Stimulated activated CD4-positive, alpha-beta T cell treated with anti-CD3 and anti-CD28 coated beads, TNF-alpha, amount 100 ng/mL, for 4 hours (primary cell): Measurements from ENCODE around the gene ORMDL3.
"Not testable (repeated sequence)": the region's sequence is repeated elsewhere in the genome, so short reads cannot be mapped to it uniquely, and the experiment has no call there.

Experiments
- DNase-seq, 3 experiments: peaks; one replicate each; pipeline ENCODE4 v3.0.0-alpha.2; 2020; ENCODE audit warnings: low read depth in 3 of 3

ORMDL3 gene

GRCh38 chr17:39886102-39886501 lies 41.3 kb downstream of the ORMDL3 start:
- not testable (repeated sequence) for DNase-seq

- DNase-seq: no peak
Observed at GRCh38 chr17:39872751-39873150, 54.6 kb downstream of the ORMDL3 start.

DNA sequence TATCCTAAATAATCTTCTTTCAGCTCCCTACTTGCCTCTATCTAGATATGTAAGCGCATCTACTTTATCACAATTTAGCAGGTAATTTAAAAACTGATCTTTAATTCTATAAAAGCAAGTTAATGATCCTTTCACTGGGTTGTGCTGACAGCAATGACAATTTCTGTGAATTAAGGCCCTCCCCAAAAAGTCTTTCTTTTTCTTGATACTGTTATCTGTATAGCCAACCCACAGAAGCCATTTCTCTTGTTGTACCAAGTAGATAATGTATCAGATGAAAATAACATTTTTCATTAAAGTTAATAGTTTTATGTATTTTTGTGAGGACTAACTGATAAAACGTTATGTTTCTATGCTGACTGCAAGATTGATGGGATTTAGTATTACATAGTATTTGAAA lies 55.6 kb downstream of the ORMDL3 start:
- DNase-seq: no peak
